HG03025 (cell line): ENCODE measurements around the gene NFIB.

Experiments used
- ATAC-seq: cut with Tn5 transposase; IDR thresholded peaks from one replicate; pipeline ENCODE4 v1.9.1; 2021; ENCODE audit warnings: mild to moderate bottlenecking, moderate library complexity; ENCODE audit not compliant: unreplicated experiment, low FRiP score

The NFIB gene

DNA sequence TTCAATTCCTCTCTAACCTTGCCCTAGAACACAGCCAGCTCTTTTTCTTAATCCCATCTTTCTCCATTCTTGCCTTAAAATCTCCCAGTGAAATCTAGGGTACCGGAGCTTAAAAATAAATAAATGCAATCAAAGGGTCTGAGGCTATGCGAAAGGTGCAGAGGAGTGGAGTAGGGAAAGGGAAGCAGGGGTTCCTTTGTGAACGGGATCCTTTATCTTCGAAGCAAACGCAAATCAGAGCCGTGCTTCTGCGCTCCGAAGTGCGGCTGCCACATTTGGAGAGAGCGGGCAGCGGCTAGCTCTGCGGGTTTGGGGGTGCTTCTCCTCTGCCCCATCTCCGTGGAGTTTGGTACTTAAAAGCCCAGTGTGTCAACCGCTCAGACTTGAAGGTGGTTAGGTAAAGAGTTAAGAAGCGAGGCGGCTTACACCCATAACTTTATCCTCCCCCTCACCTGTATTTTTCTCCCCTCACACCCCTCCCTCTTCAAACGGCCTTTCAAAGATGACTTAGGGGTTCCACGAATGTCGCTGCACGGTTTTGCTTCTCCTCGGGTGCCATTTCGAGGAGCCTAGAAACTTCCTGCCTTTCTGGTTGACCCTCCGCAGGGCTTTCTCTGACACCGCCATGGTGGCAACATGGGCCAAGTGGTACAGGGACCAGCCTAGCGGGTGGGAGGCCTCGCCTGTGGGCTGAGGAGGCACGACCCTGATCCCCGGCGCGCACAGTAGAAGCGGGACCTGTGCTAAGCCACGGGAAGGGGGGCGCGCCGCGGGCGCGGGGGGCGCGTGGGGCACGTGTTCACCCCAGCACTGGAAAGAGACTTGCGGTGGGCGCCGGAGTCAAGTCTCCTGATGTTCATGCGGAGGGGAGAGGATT lies 31.7 kb upstream of the NFIB start:
- no peak for ATAC-seq

DNA sequence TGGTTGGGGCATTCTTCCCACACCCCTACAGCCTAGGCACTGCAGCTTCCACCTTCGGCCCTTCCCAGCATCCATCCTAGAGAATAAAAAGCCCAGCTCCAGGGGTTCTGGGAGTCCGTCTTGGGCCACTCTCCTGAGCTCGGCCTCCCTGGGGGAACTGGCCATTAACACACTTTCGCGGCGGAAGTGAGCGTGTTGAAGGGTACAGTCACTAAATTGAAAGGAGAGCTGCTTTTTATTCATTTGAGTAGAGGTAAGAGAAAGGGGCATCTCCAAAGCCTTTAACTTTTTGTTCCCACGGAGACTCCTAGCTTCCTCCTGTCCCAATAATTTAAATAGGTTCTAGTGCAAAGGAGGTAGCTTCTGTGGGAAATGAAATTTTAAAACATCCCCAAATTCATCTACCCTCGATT lies 31.0 kb upstream of the NFIB start:
- ATAC-seq, result no peak

DNA sequence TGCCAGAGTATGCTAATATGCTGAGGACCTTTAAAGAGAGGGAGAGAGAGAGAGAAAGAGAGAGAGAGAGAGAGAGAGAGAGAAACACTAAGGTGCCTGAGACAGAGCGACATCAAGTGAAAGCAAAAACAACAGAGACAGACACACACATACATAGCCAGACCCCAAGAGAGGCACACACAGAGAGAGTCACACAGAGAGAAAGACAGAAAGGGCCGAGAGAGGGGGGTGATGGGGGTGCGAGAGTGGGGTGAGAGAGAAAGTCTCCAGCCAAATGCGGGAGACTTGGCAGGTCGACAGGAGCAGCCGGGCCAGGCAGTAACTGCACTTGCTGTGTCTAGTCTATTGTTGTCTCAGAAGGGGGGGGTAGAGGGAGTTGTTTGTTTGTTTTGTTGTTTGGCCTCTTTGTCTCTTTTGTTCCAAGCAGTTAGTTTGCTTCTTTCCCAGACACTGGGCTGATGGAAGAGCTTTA lies 30.1 kb upstream of the NFIB start:
- no peak for ATAC-seq

DNA sequence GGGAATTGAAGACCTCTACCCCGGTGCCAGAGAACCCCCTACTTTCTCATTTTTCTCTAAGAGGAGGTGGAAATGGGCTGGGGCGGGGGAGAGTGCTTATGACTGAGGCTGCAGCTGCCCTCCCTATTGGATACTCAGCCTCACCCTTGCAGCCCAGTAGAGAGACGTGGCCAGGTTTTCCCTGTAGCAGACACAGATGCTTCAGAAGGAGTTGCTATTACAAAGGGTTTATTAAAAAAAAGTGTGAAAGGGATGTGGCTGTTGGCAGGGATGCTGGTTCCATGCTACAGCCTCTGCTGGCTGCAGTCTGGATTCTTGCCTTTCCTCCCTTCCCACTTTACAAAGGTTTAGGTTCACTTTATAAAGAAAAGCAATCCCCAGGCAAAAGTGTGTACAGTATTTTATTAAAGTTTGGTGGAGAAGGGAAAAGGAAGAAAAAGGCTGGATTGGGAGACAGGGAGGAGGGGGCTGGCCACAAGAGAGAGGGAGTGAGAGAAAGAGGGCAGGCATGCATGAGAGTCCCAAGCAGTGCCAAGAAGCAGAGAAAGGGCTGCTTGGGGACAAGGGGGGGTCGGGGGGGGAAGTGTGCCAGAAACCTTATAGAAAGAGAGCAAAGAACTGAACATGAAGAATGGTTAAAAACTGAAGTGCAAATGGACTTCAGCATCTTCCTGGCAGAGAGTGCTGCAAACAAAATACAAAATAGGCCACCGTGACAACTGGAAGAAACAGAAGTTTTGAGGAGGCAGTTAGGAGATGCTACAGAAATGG lies 29.5 kb upstream of the NFIB start:
- ATAC-seq, result no peak

DNA sequence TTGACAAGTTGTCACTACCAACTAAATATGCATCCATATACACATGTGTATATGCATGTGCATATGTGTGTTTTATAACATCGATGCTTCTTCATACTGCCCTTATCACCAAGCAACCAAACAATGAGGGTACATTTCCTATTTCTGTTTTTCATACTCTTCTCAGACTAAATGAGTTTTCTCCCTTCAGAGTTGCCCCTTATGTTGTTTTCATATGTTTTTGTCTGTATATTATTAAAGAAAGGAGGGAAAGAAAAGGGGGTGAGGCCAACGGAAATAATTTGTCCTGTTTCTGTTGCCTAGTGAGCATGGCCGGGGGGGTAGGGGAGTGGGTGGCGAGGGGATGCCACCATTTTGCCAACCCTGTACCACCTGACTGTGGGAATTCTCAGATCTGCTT lies 28.8 kb upstream of the NFIB start:
- ATAC-seq, result no peak

DNA sequence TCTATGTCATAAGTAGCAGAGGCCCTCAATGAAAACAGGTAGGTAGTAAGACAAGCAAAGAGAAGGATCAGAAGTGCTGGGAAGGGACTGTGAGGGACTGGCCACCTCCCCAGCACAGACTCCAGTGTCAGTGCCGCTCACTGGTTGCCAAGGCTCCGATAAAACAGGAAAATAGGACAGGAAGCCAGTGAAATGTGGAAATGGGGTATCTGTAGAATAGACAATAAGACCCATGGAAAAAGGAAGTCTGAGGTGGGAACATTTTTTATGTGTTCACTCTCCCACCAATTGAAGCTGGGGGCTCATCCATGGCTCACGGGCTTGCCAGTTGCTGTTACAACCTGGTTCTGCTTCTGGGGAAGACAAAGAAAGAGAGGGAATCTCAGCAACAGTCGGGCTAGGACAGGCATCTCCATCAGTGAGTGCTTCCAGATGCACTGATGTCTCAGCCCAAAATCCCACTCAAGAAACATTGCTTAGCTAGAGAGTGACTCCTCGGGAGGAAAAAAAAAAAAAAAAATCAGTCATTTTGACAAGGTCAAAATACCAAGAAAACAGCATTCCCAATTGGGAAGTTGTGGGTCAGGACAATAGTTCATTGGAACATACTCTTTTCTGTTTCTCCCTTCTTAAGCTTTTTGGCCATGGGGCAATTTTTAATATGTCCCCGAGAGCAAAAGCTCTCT lies 27.6 kb upstream of the NFIB start:
- ATAC-seq, result no peak

DNA sequence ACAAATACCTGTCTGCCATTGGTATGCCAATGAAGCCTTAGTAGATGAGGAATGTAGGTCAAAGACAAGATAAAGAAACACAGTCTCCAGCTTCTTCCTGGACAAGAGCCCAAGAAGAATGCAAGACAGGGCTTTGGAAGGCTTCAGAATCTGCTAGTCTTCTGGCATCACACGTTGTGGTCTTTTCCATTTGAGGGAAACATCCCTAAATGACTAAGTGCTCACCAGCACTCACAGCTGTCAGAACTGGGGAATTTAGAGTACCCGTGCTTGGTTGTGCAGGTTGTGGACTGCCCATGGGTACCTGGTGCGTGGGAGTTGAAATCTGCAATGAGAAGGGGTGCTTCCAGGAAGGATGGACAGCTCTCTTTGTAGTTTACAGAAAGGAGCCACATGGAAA lies 27.1 kb upstream of the NFIB start:
- no peak for ATAC-seq

DNA sequence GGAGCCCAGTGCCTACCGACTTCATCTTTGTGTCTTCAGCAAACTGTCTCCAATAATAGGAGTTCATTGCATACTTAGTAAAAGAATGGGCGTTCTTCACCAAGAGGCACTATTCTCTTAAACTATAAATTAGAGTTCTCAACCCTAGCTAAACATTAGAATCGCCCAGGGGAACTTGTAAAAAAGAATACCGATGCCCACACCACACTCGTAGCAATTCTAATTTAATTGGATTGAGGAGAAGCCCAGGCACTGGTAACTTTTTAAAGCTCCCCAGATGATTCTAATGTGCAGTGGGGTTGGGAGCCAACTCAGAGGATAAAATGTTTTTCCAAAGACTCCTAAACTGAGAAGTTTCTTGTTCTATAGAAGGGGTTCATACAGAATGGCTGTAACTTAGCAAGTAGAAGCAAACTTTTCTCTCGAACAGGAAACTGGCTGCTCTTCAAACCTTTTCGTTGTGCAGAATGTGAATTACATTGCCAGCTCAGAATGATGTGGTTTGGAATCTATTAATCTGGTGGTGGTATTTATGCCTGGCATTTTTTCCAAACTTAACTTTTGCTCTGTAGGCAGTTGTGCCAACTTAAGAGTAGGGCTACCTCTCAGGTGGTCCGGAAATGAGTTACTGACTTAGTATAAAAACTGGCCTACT lies 26.4 kb upstream of the NFIB start:
- no peak for ATAC-seq

DNA sequence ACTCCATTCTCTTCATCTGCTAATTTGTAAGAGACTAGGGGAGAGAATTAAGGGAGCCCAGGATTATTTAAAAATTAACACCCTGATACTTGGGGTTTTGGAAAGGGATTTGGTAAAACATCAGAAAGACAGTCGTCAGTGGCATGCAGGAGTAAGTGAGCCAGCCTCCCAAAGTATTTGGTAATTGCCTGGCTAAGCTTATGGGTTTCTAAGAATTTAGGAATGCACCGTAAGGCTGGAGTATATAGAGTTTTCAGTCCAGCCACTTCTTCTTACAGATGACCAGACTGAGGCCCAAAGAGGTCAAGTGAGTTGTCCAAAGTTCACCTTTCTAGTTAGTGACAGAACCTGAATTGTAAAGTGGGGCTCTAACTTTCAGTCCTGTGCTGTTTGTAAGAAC lies 25.8 kb upstream of the NFIB start:
- ATAC-seq, result no peak

DNA sequence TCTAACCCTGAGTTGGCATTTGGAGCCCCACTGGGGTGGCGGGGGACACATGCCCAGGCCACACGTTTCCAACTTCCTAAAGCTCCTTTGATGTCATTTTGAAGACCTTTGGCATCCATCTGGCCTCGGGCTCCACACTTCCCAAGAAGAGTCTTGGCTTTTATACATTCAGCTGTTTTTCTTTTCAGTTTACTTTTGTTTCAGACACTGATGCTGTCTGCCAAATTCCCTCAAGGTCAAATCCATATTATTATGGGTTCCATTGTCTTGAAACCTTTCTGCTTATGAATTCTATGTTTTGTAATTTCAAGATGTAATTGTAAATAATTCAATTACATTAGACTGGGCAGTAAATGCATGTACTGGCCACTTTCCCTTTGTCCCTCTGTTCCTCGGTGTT lies 23.7 kb upstream of the NFIB start:
- no peak for ATAC-seq

DNA sequence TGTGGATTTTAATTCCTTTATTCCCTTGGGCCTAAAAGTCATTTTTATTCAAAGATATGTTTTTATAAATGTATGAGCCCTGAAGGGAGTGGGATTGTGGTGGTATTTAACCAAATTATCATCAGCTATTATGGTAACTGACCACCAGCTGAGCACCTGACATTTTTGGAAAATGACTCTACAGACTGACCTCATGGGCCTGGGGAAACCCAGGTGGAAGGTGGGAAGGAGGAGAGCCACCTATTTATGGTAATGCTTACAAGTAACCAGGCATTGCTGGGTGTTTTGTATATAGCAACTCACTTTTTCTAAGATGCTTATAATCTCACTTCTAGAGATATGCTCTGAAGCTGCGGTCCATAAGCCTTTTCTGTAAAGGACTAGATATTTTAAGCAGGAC lies 22.3 kb upstream of the NFIB start:
- no peak for ATAC-seq

DNA sequence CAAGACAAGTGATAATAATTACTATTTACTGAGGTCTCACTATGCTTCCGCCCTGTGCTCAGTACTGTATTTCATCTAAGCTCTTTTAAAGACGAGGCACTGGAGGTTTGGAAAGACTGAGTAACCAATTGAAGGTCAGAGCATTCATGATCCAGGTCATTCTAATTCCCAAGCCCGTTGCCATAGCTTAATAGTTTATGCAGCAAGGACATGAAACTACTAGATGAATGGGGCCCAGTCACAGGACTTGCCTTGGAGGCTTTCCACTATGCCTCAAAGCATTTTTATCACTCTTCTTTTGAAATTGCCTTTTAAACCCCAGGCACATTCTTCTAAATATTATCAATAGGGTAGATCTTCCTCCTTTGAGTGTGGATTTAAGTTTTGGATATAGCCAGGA lies 17.2 kb upstream of the NFIB start:
- ATAC-seq, result no peak

DNA sequence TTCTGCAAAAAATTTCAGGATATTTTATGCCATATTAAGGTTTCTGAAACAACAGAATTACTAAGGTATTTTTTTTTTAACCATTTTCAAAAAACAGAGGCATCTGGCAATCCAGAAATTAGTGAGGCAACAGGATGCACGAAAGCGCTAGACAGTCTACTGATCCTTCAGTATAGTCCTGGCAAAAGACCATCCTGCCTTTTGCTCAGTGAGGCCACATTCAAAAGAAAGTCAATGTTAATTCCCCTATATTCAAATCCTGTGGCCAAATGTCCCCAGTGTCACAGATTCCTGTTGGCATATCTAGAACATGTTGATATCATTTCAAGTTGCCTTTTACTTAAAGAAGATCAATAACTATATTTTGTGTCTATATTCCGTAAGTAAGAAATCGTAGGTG lies 13.1 kb upstream of the NFIB start:
- no peak for ATAC-seq

DNA sequence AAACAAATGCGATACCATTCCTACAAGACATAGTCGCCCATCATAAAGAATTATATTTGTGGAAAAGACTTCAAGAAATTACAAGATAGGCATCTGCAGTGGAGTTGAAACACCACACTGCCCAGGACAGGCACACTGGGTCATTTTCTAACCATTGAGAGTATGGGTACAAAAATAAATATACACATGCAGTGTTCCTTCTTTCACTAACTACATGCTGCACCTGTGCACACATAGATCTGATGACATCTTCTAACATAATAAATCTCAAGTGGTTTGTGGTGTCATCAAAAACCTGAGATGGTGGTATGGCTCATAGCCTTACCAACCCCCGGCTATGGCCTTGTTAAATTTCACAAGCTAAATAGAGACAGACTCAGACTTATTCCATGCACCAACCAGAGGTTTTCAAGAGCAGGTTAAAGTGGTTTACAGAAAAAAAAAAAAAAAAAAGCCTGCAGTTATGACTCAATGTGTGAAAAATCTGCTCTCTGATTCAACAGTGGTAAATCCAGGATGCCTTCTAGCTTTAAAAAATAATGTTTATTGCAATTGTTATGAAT lies 12.4 kb upstream of the NFIB start:
- ATAC-seq, result no peak

DNA sequence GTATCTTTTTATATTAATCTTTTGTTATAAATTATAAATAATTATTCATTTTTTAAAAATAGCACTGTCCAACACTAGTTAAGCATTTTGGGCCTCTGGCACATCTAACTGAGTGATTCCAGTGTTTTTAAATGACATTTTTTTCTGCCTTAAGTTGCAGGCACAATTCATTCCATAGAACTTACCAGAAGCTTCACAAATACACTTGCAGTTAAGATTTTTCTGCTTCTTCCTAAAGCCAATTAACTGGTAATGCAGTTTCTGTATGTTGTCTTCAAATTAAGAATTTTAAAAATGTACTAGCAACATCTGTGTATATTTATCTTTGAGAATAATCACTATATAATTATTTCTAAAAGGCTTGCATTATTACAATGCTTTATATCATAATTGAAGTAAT lies 11.2 kb upstream of the NFIB start:
- no peak for ATAC-seq

DNA sequence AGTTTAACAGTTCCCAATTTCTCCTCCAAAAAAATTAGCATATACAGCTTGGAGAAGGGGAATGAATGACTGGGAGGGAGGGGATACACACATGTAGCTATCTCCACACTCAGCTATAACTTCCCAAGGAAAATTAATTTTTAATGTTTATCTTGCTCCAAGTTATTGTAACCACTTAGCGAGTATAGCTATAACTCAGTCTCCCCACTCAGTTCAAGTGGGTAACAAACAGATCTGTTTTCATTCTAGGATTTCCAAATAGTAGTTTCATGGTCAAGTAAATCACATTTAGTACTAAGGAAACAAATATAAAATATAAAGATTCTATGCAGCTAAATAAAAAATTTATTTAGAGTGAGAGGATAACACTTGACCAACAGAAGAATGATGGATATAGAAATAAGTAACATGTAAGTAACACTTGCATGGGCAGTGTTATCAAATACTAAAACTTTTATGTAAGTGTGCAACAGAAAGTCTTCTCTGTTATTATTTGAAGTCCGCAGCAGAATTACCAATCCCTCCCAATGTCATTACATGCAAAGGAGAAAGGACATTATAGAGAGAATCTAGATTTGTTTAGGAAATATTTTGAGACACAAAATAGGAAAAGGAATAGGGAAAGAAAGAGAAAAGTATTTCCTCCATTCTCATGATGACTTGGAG lies 10.2 kb upstream of the NFIB start:
- ATAC-seq, result no peak

DNA sequence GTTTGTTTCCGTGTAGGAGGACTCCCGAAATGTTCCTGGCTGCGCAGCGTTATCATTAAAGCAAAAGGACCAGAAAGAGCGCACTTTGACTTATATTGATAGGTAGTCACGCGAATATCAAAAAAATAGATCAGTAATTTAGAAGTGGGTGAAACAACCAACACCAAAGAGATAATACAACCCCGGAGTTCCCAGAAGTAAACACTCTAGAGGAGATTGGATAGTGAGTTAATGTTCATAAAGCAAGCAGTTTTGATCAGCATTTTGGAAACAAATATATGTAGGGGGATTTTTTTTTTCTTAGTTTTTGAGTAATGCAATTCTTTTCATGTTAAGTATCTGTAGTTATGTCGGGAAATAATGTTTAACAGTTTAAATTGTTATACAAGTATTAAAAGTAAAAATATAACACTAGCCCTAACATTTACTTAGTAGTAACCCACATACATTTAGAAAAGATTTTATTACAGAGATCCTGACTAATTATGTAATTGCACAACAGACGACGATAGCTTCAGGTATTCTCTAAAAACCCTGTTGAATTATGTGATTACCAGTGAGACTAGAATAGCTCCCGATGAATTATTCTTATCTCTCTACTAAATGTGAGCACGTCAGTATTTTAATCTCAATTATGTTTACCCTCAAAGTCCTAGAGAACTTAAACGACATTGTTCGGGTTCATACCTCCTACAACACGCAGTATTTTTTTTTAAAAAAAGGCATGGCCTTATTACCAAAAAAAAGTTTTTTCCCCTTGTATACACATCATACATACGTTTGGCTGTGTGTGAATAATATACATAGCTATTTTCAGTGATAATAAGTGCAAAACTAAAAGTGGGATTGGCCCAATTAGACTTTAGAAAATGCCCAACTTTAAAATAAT lies 9.4 kb upstream of the NFIB start:
- ATAC-seq, result no peak

DNA sequence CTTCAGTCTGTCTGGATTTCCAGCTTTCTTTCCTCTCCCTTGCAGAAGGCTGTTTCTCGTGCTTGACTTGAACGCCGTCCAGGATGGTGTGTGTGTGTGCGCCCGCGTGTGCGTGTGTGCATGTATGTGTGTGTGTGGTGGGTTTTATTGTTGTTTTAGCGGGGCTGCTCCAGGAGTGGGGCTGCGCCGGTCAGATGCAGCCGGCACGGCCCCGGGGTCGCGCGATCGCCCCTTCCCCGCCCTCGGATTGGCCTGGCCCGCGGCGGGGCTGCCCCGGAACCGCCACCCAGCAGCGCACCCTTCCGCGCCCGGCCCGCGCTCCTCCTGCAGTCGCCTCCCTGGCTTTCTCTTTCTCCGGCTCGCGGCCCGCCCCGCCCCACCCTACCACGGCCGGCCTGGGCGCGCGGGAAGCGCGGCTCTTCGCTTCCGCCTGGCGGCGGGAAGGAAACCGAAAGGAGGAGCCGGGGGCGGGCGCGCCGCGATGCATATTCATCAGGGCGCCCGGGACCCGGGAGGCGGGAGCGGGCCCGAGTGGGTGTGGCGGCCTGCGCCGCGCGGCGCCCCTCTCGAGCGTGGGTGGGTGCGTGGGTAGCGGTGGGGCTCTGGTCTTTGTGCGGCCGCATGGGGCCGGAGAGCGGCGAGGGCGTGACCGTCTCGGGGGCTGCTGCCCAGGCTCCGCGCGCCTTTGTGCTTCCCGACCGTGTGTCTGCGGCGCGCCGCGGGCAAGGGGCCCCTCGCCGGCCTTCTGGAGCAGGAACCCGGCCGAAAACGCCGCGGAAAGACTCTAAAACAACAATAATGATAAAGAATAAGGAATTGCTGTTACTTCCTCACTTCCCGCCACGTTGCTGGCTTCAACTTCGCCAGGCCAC lies 8.5 kb upstream of the NFIB start:
- peak; percentile 92 for ATAC-seq
